Activated T-cell treated with anti-CD3 and anti-CD28 coated beads for 4 hours (primary cell): Measurements from ENCODE around the gene MAGI2.
"Not testable (repeated sequence)": the region's sequence is repeated elsewhere in the genome, so short reads cannot be mapped to it uniquely, and the experiment has no call there.

Experiments
- DNase-seq: peaks from one replicate; pipeline ENCODE4 v3.0.0-alpha.2; 2020

The MAGI2 gene

DNA sequence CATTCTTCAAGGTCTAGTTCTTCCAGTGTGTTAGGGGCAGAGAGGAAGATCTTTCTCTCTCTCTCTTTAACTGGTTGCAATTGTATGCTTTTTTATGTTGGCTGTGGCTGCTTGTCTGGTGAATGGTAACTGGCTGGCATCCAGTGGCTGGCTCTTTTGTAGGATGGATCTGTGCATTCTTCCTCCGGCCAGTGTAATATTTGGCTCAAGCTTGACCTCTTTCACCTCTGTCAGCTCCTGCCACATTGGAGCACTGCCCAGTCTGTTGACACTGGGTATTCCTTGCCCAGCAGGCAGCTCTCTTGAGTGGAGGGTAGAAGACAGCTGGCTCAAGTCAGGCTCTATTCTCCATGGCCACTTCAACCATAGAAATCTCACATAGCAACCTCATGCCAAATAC lies 1126.6 kb downstream of the MAGI2 start:
- DNase-seq = no peak

DNA sequence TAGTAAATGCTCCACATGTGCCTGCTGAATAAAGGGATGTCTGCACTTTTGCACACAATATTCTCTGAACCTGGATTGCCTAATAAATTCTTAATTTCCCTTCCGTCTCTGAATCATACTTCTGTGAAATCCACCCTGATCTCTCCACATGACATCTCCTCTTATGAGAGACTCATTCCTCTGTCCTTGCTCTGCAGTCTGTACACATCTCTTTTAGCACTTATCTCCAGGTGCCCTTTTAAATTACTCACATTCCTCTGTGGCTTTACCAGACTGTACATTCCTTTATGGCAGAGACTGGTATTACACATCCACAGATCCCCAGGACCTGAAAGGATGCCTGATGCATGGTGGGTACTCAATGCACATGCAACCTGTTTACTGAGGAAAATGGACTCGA lies 1127.3 kb downstream of the MAGI2 start:
- no peak for DNase-seq

DNA sequence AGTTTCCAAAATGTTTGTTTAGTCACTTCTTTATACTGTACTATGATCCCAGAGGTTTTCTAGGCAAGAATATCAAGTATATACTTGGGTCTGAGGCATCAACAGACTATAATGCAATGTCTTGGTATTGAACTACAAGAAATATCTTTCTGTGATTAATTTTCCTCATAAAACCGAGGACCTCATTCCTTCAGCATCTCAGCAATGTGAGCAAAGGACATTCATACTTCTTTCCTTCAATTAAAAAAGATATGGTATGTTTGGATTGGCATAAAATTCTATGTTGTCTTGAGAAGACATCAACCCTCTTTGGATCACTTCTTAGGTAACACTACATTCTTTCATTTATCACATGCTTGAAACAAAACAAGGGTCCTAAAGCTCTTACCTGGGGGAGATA lies 1130.3 kb downstream of the MAGI2 start:
- no peak for DNase-seq

DNA sequence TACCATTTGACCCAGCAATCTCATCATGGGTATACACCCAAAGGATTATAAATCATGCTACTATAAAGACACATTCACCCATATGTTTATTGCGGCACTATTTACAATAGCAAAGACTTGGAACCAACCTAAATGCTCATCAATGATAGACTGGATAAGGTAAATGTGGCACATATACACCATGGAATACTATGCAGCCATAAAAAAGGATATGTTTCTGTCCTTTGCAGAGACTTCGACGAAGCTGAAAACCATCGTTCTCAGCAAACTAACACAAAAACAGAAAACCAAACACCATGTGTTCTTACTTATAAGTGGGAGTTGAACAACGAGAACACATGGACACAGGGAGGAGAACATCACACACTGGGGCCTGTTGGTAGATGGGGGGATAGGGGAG lies 1131.2 kb downstream of the MAGI2 start:
- not testable (repeated sequence) for DNase-seq

DNA sequence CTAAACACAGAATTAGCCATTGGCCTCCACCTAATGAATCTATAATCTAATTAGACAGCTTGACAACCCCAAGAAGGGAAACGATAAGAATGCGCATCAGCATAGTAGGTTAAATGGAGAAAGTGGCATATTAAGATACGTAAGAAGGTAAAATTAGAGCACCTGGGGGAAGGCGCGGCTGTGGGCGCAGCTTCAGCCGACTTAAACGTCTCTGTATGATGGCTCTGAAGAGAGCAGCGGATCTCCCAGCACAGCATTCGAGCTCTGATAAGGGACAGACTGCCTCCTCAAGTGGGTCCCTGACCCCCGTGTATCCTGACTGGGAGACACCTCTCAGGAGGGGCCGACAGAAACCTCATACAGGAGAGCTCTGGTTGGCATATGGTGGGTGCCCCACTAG lies 1136.1 kb downstream of the MAGI2 start:
- DNase-seq = no peak

DNA sequence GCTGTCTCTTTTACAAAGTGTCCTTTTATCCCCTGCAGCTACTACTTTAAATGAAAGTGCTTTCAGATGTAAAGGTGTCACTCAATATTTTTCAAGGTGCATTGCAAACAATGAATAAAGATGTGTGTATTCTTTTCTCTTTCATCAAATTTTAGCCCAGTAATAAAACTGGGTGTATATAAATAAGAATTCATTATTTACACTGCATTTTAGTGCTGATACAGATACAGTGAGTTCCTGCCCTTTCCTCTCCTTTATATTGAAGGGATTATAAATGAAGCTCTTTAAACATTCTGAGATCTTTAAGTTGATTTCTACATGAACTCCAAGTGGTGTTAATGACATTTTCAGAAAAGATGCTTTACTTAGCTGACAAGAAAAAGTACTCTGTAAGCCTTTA lies 1137.4 kb downstream of the MAGI2 start:
- DNase-seq = no peak

DNA sequence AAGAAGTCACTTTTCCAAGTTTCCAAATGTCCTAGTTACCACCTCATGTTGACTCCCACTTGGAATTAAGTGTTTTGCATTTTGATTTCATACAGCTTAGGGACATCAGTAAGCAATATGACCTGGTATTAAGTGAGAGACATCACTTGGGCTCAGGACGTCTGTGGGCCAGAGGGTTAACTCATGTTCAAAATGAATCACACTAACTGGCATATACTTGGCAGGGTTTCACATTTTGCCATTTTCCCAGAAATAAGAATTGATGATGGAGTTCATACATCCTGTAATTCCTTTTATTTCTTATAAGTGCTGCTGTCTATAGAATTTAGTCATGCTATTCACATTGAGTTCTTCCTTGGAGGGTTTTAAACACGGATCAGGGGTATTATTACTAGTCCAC lies 1138.3 kb downstream of the MAGI2 start:
- no peak for DNase-seq

DNA sequence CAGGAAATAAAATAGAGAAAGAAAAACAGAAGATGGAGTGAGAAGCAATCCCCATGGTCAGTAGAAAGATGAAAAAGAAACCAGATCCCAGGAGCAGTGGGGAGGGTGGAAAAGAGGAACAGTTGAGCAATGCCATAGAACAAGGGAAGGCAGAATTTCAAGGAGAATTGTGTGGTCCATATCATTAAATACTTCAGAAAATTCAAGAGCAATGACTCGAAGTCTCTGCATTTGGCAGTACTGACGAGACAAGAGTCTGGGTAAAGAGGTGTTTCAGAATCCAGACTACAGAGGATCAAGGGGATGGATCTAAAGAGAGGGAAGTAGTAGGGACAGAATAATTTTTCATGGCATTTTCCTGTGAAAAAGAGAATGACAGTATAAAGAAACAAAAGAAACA lies 1142.3 kb downstream of the MAGI2 start:
- no peak for DNase-seq

DNA sequence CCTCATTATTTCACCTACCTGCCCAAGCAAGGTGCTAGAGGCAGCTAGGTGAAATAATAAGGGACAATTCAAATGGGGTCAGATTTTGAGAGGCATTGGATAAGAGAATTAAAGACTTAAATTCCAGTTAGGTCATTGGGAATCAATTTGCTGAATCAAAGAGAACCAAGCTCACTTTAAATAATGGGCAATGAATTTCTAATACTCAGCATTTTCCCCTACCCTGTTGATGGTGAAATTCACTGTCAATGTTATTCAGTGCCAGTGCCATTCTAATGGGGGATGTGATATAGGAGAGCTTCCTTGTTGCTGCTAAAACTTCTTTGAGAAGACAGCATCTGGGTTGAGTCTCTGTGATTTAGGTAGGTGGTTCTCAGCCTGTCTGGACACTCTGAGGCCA lies 1145.6 kb downstream of the MAGI2 start:
- no peak for DNase-seq

DNA sequence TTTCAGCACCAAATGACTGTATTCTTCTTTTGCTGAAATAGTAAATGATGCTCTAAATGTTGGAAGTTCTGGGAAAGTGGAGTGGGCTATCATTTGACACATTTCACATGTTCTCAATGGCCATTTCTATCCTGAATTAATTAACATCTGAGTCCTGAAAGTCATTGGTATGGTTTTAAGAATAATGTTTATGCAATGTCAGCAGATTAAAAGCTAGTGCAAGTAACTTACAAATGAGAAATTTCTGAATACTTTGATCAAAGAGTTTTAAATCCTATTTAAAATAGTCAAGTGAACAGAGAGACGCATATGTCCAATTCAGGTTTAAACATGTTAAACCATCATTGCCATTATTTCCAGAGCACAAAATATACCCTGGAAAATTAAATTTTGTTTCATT lies 1146.8 kb downstream of the MAGI2 start:
- DNase-seq = no peak

DNA sequence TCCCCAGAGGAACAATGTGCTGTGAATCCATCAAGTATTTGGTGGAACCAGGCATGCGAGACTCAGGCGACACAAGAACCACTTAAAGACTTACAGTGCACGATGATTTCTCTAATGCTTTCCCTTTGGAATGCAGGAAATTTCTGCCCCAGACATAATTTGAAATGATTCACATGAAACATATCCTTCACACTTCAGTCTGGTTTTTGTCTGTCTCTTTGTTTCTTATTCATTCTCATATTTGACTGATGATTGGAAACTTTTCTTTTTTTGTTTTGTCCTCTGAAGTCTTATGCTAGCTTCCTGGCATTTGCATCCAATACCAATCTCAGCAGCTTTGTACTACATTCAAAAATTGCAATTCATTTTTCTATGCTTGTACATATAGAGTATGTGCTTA lies 1152.1 kb downstream of the MAGI2 start:
- DNase-seq = no peak

DNA sequence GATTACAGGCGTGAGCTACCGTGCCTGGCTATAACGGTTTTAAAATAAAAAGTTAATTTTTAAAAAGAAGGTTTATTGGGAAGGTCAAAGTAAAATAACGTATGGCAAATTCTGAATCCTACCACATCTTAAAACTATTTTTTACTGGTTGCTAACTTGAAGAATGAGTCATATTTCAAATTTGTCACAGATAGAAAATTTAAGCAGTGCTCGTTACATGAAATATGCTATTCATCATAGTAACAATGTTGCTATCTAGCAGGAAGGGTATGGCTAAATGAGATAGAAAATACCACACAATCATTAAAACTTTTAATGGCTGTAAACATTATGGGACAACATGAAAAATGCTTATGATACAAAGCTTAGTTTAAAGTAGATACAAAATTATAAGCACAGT lies 1154.4 kb downstream of the MAGI2 start:
- DNase-seq = no peak

DNA sequence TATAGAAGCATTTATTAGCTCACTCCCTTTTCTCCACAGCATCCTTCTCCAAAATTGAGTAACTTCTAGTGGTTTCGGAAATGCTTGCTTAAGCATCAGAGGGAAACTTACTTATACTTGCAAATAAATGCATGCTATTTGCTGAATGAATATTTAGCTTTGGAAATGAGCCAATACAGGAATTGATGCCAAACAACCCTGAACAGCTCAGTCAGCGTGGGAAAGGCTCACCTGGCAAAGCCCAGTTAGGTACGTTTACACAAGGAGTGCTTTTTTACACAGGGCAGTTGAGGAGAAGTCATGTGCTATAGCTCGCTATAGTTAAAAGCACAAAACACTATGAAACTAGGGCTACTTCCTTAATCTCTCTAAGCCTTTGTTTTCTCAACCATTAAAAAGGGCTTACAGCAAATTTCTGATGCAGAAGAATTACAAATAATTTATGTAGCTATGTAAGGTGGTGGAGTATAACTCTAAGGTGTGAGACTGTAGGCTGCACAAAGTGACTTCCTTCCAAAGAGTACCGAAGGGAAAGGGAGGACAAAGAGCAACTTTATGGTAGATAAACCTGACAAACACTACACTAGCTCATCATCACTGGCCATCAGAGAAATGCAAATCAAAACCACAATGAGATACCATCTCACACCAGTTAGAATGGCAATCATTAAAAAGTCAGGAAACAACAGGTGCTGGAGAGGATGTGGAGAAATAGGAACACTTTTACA lies 1156.7 kb downstream of the MAGI2 start:
- no peak for DNase-seq

DNA sequence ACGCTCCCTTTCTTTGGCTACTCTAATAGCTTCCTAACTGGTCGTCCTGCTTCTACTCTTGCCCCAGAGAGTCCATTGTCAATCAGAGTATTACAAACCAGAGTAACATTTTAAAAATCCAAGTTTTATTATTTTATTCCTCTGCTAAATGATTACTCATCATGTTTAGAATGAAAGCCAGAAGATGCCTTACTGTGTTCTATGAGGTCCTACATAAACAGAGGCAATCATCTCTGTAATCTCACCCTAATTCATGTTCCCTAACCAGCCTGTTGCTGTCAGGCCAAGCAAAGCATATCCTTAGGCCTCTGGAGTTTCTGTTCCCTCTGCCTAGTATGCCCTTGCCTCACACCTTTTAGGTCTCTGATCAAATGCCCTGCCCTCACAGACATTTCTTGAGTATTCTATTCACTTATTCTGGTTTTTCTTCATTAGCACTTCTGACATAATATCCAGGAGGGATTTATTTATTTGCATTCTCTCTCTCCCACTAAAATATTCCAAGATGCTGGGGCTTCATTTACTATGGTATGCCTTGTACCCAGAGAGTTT lies 1157.3 kb downstream of the MAGI2 start:
- no peak for DNase-seq

DNA sequence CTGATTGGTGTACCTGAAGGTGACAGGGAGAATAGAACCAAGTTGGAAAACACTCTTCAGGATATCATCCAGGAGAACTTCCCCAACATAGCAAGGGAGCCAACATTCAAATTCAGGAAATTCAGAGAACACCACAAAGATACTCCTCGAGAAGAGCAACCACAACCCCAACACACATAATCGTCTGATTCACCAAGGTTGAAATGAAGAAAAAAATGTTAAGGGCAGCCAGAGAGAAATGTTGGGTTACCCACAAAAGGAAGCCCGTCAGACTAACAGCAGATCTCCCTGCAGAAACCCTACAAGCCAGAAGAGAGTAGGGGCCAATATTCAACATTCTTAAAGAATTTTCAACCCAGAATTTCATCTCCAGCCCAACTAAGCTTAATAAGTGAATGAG lies 1164.0 kb downstream of the MAGI2 start:
- DNase-seq = not testable (repeated sequence)

DNA sequence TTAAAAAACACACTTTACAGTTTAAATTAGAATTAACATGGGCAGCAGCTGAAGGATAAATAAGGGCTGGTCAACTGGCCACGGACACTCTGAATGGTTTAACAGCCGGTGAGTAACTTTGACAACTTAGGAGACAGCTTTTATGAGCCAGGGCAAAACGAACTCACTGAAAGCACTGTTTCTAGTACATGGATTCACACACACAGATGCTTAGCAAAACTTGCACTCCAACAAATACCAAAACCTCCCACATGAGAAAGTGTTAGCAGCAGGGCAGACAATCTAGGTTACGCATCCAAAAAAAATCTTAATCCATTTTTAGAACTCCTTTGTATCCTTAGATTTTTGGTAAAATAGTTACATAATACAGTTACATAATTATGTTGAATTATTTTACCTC lies 1168.5 kb downstream of the MAGI2 start:
- DNase-seq = no peak

DNA sequence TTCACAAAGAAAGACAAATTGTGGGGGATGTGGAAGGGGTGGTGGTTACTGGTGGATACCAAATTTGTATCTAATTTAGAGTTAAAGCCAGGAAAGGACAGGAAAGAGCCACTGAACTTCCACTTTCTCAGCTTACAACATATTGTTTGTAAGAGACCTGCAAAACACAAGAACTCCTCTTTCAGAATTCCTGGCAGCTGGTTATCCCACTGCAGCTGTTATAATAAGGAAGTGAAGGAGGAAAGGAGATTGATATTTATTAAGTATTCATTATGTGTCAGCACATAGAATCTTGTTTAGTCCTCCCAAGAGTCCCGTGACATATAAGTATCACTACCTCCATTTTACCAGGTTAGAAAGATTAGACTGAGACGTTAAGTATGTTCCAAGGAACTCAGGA lies 1173.2 kb downstream of the MAGI2 start:
- no peak for DNase-seq

DNA sequence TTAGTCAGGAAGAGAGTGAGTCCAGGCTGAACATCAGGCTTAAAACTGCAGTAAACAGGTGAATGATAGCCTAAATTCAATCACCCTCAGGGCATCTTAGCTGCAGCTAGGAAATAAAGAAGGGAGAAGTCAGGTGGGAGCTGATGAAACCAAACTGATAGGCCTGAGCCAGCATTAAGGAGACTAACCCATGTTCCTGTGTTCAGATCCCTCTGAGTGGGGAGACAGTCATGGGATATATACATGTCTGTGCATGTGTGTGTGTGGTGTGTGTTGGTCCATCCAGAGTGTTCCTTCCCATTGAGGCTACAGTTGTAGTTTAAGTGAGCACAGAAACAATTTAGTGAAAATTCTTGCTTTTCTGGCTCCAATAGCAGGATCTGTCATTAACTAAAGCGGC lies 1174.0 kb downstream of the MAGI2 start:
- no peak for DNase-seq

DNA sequence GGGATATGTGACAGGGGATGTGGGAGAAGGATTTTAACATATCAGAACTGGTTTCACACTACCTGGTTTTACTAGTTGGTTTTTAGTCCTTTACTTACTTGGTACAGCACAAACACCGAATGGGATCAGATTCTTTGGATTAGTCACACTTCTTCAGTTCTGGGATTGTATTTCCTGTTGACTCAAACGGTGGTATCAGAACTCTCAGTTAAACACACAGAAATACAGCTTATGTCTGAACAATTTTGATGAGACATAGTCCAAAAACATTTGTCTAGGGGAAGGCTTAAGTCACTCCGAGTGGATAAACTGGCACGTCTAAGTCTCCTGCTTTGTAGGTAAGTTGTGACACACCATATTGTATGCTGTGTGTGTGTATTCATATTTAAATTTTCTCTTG lies 1174.4 kb downstream of the MAGI2 start:
- DNase-seq = no peak

DNA sequence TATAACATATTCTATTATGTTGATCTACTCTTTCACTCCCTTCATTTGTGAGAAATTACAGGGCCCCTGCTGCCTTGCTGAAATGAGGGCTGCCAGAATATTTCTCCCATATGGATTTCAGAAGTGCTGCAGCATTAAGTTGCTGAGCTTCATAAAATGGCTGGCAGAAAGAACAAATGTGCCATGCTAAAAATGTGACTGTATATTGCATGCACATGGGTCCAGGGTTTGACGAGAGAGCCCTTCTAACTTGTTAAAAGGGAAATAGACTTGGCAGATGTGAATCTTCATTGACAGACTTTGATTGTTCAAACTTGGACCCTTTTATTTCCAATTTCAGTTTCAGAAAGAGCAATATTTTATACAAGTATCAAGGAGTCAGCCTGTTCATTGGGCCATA lies 1186.3 kb downstream of the MAGI2 start:
- no peak for DNase-seq

DNA sequence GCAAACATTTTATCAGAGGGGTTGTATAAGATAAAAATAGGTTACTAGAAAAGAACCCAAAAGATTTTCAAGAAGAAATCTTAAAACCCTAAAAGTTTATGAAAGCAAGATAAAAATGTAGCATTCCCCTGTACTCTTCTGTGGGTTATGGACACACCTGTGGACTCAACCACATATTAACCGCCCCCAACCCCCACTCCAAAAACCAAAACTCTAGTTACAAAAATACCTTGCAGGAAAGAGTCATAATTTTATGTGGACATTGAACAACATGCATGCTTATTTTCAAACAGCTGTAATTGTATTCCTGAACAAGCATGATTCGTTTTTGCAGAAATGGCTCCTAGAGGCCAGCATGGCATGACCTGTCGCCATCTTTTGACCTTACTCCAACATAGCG lies 1188.0 kb downstream of the MAGI2 start:
- no peak for DNase-seq

DNA sequence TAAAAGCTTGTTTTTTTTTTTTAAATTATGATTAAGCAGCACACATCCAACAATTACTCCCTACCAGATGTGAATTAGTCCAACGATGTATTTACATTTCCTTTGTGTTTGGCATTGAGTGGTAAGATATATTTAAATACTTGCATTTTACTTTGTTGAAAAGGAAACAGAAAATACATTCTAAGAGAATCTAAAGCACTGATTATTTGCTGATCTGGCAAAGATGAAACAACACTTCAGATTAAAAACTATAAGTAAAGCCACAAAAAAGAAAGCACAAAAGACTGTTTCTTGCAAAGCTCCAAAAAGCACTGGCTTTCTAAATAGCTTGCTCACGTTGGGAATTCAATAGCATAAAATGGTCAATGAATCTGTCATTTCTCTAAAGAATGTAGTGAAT lies 1188.4 kb downstream of the MAGI2 start:
- no peak for DNase-seq

DNA sequence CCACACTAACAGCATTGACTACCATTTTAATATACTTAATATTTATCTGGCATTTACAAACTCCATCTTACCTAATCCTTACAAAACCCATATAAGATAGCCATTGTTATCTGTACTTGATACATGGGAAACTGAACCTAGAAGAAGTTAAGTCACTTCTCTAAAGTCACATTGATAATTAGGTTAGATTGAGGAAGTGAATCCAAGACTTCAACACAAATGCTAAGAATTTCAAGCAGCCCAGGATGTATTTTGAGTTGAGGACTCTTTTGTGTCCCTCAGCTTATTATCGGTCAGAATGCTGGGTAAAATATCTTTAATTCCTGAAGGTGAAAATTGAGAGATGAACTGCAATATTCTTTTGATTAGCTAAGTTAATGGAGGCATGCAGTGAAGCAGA lies 1189.4 kb downstream of the MAGI2 start:
- no peak for DNase-seq

DNA sequence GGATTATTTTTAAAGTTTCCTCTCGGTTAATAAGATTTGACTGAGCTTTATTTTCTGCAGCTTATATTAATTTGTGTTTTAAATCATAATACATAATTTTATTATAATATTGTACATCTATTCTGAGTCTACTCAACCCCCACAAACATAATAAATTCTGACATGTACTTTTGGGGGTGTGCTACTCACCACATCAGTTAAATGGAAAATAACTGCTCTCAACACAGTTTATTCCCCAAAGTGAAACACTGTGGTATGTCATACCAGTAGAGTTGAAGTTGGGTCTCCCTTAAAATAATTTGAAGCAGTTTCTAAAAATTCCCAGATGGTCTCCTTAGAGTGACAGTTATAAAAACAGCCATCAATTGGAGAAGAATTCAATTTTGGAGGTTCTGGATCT lies 1191.7 kb downstream of the MAGI2 start:
- DNase-seq = no peak

DNA sequence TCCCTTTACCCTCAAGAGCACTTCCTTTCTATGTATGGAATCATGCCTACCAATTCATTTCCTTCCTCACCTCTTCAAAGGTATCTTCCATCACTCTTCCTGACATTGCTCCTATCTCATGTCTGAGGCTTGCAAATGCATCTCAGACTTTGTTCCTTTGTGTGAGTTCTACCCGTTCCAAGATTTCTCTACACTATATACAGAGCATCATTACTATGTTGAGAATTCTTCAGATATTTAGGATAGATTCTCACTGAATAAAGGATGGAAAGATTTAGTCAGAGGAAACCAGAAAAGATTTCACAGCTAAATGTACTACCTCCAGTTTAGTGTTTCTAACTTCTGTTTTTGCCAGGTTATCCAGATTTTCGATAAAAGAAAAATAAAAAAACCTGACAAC lies 1192.2 kb downstream of the MAGI2 start:
- no peak for DNase-seq
